ENCODE data around the gene VPS13C. TPM values are rescaled to one million over a fixed set of nuclear protein-coding genes. Genes with fewer than 3 reads are reported as not detected.

The VPS13C gene
- total RNA-seq, 2 donors from 2014 or later, result 71.7 to 88.5 TPM

GRCh38 chr15:61889706-61890105 lies 170.5 kb downstream of the VPS13C start:
- H3K4me1 Mint-ChIP-seq (ENCODE audit: low read depth), result no peaks in the 10 kb centered on the region
- H3K36me3 Mint-ChIP-seq (ENCODE audit: insufficient read depth in 2 of 2), result peaks cover 16 to 27% of the 10 kb centered on the region in 2 donors
- peak overlapping the region in 1 of 2 donors; percentile 5 for H3K4me3 Mint-ChIP-seq
- no peaks in the 10 kb centered on the region for H3K27me3 Mint-ChIP-seq (ENCODE audit: low read depth)
- DNase-seq (peak in 1 of 2 donors; percentile 2), ATAC-seq (replicated peaks in 1 of 2) (peak; percentile 32 to 88)
- H3K9me3 Mint-ChIP-seq, result peaks cover 6 to 10% of the 10 kb centered on the region in 2 donors
- peak overlapping the region; percentile 55 for H3K27ac Mint-ChIP-seq

DNA sequence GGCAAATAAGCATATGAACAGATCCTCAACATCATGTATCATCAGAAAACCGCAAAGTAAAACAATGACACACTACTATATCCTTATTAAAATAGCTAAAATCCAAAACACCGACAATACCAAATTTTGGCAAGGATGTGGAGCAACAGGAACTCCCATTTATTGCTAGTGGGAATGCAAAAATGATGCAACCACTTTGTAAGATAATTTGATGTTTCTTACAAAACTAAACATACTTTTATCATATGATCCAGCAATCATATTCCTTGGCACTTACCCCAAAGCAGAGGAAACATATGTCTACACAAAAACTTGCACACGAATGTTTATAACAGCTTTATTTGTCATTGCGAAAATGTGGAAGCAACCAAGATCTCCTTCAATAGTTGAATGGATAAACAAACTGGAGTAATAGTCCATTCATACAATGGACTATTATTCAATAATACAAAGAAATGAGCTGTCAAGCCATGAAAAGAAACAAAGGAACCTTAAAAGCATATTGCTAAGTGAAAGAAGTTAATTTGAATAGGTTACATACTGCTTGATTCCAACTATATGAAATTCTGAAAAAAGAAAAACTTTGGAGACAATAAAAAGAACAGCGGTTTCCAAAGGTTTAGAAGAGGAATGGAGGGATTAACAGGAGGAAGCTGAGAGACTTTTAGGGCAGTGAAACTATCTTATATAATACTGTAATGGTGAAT lies 172.0 kb downstream of the VPS13C start:
- no peaks in the 10 kb centered on the region for H3K27me3 Mint-ChIP-seq (ENCODE audit: low read depth)
- H3K4me3 Mint-ChIP-seq, result no peak overlapping the region
- peaks cover 3 to 5% of the 10 kb centered on the region in 2 donors for H3K9me3 Mint-ChIP-seq
- peak overlapping the region; percentile 42 for H3K27ac Mint-ChIP-seq
- DNase-seq (no peak), ATAC-seq (replicated peaks in 1 of 2) (no peak)
- H3K4me1 Mint-ChIP-seq (ENCODE audit: low read depth), result no peaks in the 10 kb centered on the region
- peaks cover 9 to 16% of the 10 kb centered on the region in 2 donors for H3K36me3 Mint-ChIP-seq (ENCODE audit: insufficient read depth in 2 of 2)

DNA sequence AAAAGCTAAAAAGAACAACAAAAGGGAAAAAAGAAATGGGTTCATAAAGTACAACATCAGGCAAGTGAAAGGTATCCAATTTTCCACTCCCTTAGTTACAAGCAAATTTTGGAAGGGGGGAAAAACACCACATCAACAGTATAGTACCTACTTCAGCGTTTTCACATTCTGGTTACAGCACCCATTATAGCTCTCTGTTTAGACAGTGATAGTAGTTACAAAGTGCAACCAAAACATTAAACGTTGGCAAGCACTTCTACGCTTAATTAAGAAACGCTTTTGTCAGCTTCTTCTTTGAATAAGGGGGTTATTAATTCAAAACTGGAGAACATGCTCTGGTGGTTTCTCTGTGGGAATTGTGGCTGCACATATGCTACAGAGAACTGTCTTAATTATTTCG lies 180.2 kb downstream of the VPS13C start:
- ATAC-seq (replicated peaks in 1 of 2) (no peak), DNase-seq (no peak)
- H3K4me3 Mint-ChIP-seq, result no peak overlapping the region
- no peak overlapping the region for H3K27ac Mint-ChIP-seq
- no peaks in the 10 kb centered on the region for H3K4me1 Mint-ChIP-seq (ENCODE audit: low read depth)
- H3K36me3 Mint-ChIP-seq (ENCODE audit: insufficient read depth in 2 of 2), result peaks cover 0 to 2% of the 10 kb centered on the region in 2 donors
- H3K27me3 Mint-ChIP-seq (ENCODE audit: low read depth), result no peaks in the 10 kb centered on the region
- H3K9me3 Mint-ChIP-seq, result no peaks in the 10 kb centered on the region

DNA sequence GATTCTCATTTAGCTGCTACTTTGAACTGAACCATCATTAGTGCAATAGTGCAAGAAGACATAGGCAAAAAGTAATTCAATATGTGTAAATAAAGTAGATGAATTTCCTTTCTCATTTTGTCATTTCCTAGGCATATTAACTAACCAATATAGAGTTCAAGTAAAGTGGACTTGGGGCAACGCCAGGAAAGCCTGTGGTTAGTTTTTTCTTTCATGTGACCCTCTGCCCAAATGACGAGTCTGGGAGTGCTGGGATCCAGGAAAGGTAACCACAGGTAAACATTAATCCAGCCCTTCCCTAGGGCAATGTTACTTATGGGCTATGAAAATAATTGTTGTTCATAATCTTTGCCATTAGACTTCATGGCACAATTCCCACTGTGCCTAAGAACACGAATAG lies 181.0 kb downstream of the VPS13C start:
- Mint-ChIP-seq H3K27me3 (ENCODE audit: low read depth) (no peaks in the 10 kb centered on the region), H3K36me3 (ENCODE audit: insufficient read depth in 2 of 2) (peaks cover 0 to 2% of the 10 kb centered on the region in 2 donors), H3K27ac (no peak overlapping the region), H3K4me1 (ENCODE audit: low read depth) (no peaks in the 10 kb centered on the region), H3K4me3 (no peak overlapping the region), H3K9me3 (no peaks in the 10 kb centered on the region)
- DNase-seq (no peak), ATAC-seq (replicated peaks in 1 of 2) (no peak)

- no peaks in the 10 kb centered on the region for H3K27me3 Mint-ChIP-seq (ENCODE audit: low read depth)
- no peaks in the 10 kb centered on the region for H3K4me1 Mint-ChIP-seq (ENCODE audit: low read depth)
- ATAC-seq (replicated peaks in 1 of 2) (no peak), DNase-seq (no peak)
- no peak overlapping the region for H3K4me3 Mint-ChIP-seq
- H3K27ac Mint-ChIP-seq, result no peak overlapping the region
- peaks cover 0 to 10% of the 10 kb centered on the region in 2 donors for H3K36me3 Mint-ChIP-seq (ENCODE audit: insufficient read depth in 2 of 2)
- H3K9me3 Mint-ChIP-seq, result no peaks in the 10 kb centered on the region
Measured at GRCh38 chr15:61871926-61872522, 188.2 kb downstream of the VPS13C start.

- H3K4me1 Mint-ChIP-seq (ENCODE audit: low read depth), result no peaks in the 10 kb centered on the region
- ATAC-seq (replicated peaks in 1 of 2) (no peak), DNase-seq (no peak)
- peaks cover 0 to 8% of the 10 kb centered on the region in 2 donors for H3K36me3 Mint-ChIP-seq (ENCODE audit: insufficient read depth in 2 of 2)
- no peak overlapping the region for H3K4me3 Mint-ChIP-seq
- no peaks in the 10 kb centered on the region for H3K27me3 Mint-ChIP-seq (ENCODE audit: low read depth)
- H3K9me3 Mint-ChIP-seq, result no peaks in the 10 kb centered on the region
- H3K27ac Mint-ChIP-seq, result no peak overlapping the region
Measured at GRCh38 chr15:61869656-61870055, 190.6 kb downstream of the VPS13C start.

GRCh38 chr15:61861962-61862361 lies 198.3 kb downstream of the VPS13C start:
- no peak overlapping the region for H3K27ac Mint-ChIP-seq
- H3K36me3 Mint-ChIP-seq (ENCODE audit: insufficient read depth in 2 of 2), result peaks cover 0 to 4% of the 10 kb centered on the region in 2 donors
- no peaks in the 10 kb centered on the region for H3K27me3 Mint-ChIP-seq (ENCODE audit: low read depth)
- ATAC-seq (replicated peaks in 1 of 2), result no peak
- H3K4me1 Mint-ChIP-seq (ENCODE audit: low read depth), result no peaks in the 10 kb centered on the region
- DNase-seq, result no peak
- no peak overlapping the region for H3K4me3 Mint-ChIP-seq
- no peaks in the 10 kb centered on the region for H3K9me3 Mint-ChIP-seq

- Mint-ChIP-seq H3K36me3 (ENCODE audit: insufficient read depth in 2 of 2) (peaks cover 0 to 4% of the 10 kb centered on the region in 2 donors), H3K4me3 (no peak overlapping the region), H3K9me3 (no peaks in the 10 kb centered on the region), H3K4me1 (ENCODE audit: low read depth) (no peaks in the 10 kb centered on the region), H3K27me3 (ENCODE audit: low read depth) (no peaks in the 10 kb centered on the region), H3K27ac (no peak overlapping the region)
- DNase-seq (no peak), ATAC-seq (replicated peaks in 1 of 2) (peak in 1 of 2 donors; percentile 57)
Measured at GRCh38 chr15:61857169-61857829, 202.9 kb downstream of the VPS13C start.

- DNase-seq, result no peak
- ATAC-seq (replicated peaks in 1 of 2), result peak in 1 of 2 donors; percentile 33
- Mint-ChIP-seq H3K4me1 (ENCODE audit: low read depth) (no peaks in the 10 kb centered on the region), H3K27ac (peak overlapping the region; percentile 45), H3K4me3 (peak overlapping the region in 1 of 2 donors; percentile 59), H3K9me3 (no peaks in the 10 kb centered on the region), H3K36me3 (ENCODE audit: insufficient read depth in 2 of 2) (peaks cover 1 to 4% of the 10 kb centered on the region in 2 donors), H3K27me3 (ENCODE audit: low read depth) (no peaks in the 10 kb centered on the region)
Measured at GRCh38 chr15:61856295-61856694, 204.0 kb downstream of the VPS13C start.

DNA sequence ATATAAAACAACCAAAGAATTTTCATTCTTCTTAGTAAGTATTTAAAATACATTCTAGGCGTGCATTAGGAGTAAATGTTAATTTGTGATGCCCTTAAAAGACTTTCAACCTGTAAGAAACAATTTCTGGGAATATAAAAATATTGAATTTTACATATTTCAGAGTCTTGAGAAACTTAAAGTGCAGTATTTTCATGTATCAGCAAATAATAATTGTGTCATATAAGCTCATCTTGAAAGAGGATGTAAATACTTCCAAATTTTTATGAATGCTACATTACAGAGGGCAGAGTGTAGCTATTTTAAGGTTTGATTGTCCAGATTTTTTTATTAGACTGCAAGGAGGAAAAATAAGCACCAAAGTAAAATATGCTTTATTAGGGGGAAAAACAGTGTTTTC lies 207.1 kb downstream of the VPS13C start:
- no peak for DNase-seq
- no peak overlapping the region for H3K4me3 Mint-ChIP-seq
- H3K9me3 Mint-ChIP-seq, result no peaks in the 10 kb centered on the region
- H3K4me1 Mint-ChIP-seq (ENCODE audit: low read depth), result no peaks in the 10 kb centered on the region
- no peak overlapping the region for H3K27ac Mint-ChIP-seq
- H3K27me3 Mint-ChIP-seq (ENCODE audit: low read depth), result no peaks in the 10 kb centered on the region
- peaks cover 0 to 7% of the 10 kb centered on the region in 2 donors for H3K36me3 Mint-ChIP-seq (ENCODE audit: insufficient read depth in 2 of 2)
- ATAC-seq (replicated peaks in 1 of 2), result no peak

- ATAC-seq (replicated peaks in 1 of 2) (no peak), DNase-seq (no peak)
- H3K9me3 Mint-ChIP-seq, result no peaks in the 10 kb centered on the region
- no peaks in the 10 kb centered on the region for H3K27me3 Mint-ChIP-seq (ENCODE audit: low read depth)
- peaks cover 0 to 7% of the 10 kb centered on the region in 2 donors for H3K36me3 Mint-ChIP-seq (ENCODE audit: insufficient read depth in 2 of 2)
- H3K4me1 Mint-ChIP-seq (ENCODE audit: low read depth), result no peaks in the 10 kb centered on the region
- H3K27ac Mint-ChIP-seq, result no peak overlapping the region
- no peak overlapping the region for H3K4me3 Mint-ChIP-seq
Measured at GRCh38 chr15:61851955-61852354, 208.3 kb downstream of the VPS13C start.

- Mint-ChIP-seq H3K27ac (no peak overlapping the region), H3K4me3 (no peak overlapping the region), H3K27me3 (ENCODE audit: low read depth) (no peaks in the 10 kb centered on the region), H3K36me3 (ENCODE audit: insufficient read depth in 2 of 2) (peaks cover 0 to 7% of the 10 kb centered on the region in 2 donors), H3K9me3 (no peaks in the 10 kb centered on the region), H3K4me1 (ENCODE audit: low read depth) (no peaks in the 10 kb centered on the region)
- DNase-seq (no peak), ATAC-seq (replicated peaks in 1 of 2) (no peak)
Measured at GRCh38 chr15:61849447-61849846, 210.8 kb downstream of the VPS13C start.

DNA sequence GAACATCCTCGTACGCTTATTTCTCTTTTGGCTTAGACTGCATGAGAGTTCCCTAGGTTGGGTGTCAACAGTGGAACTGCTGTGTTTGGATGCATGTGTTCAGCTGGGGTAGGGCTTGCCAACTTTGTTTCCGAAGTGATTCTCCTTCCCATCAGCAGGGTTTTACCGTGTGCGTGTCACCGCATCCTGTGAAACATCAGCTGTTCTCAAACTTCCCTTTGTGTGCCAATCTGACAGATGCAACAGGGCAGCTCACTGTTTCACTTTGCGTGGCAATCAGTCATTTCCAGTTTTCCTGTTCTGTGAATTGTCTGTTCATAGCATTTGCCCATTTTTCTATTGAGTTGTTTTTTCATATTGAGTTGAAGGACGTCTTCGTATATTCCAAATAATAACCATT lies 218.8 kb downstream of the VPS13C start:
- peaks cover 6% of the 10 kb centered on the region for H3K4me1 Mint-ChIP-seq (ENCODE audit: low read depth)
- H3K4me3 Mint-ChIP-seq, result peak overlapping the region in 1 of 2 donors; percentile 28
- DNase-seq, result peak; percentile 8 to 33
- peak; percentile 47 to 82 for ATAC-seq (replicated peaks in 1 of 2)
- H3K36me3 Mint-ChIP-seq (ENCODE audit: insufficient read depth in 2 of 2), result peaks cover 0 to 2% of the 10 kb centered on the region in 2 donors
- no peaks in the 10 kb centered on the region for H3K9me3 Mint-ChIP-seq
- peak overlapping the region; percentile 78 for H3K27ac Mint-ChIP-seq
- H3K27me3 Mint-ChIP-seq (ENCODE audit: low read depth), result peaks cover 24% of the 10 kb centered on the region

Data from activated T-cell treated with anti-CD3 and anti-CD28 coated beads, Interleukin-2, amount 50 U/mL, for 72 hours (primary cell).